ENCODE results near the gene ATXN2. TPM values are rescaled to one million over a fixed set of nuclear protein-coding genes. Genes with fewer than 3 reads are reported as not detected.
A peak's percentile ranks its signal among the peaks of the same experiment; 100 is the strongest.
"Not testable (repeated sequence)": the region's sequence is repeated elsewhere in the genome, so short reads cannot be mapped to it uniquely, and the experiment has no call there.

ATXN2 gene
- total RNA-seq, 2 donors from 2014 or later, result 57.8 to 64.4 TPM

- DNase-seq (ENCODE audit: low spot score), result no peak
- intact Hi-C loops (cut with DNase I), result no loop called here
Measured at GRCh38 chr12:111413442-111414086, 185.6 kb downstream of the ATXN2 start.

- no peak for DNase-seq (ENCODE audit: low spot score)
- intact Hi-C loops (cut with DNase I), result no loop called here
Measured at GRCh38 chr12:111412830-111413441, 186.2 kb downstream of the ATXN2 start.

GRCh38 chr12:111412007-111412829, 186.9 kb downstream of the ATXN2 start:
- DNase-seq (ENCODE audit: low spot score), result no peak
- intact Hi-C loops (cut with DNase I), result no loop called here

- intact Hi-C loops (cut with DNase I), result no loop called here
- no peak for DNase-seq (ENCODE audit: low spot score)
Measured at GRCh38 chr12:111411185-111411764, 187.8 kb downstream of the ATXN2 start.

GRCh38 chr12:111410431-111411184, 188.5 kb downstream of the ATXN2 start:
- intact Hi-C loops (cut with DNase I), result no loop called here
- peak; percentile 81 for DNase-seq (ENCODE audit: low spot score)

GRCh38 chr12:111409780-111410430, 189.2 kb downstream of the ATXN2 start:
- peak; percentile 85 for DNase-seq (ENCODE audit: low spot score)
- intact Hi-C loops (cut with DNase I), result no loop called here

GRCh38 chr12:111409403-111409779, 189.7 kb downstream of the ATXN2 start:
- intact Hi-C loops (cut with DNase I), result no loop called here
- peak; percentile 80 for DNase-seq (ENCODE audit: low spot score)

- no peak for DNase-seq (ENCODE audit: low spot score)
- intact Hi-C loops (cut with DNase I), result no loop called here
Measured at GRCh38 chr12:111408686-111409402, 190.3 kb downstream of the ATXN2 start.

- DNase-seq (ENCODE audit: low spot score), result no peak
- intact Hi-C loops (cut with DNase I), result no loop called here
Measured at GRCh38 chr12:111408116-111408440, 191.0 kb downstream of the ATXN2 start.

- intact Hi-C loops (cut with DNase I), result no loop called here
- DNase-seq (ENCODE audit: low spot score), result no peak
Measured at GRCh38 chr12:111407377-111408115, 191.6 kb downstream of the ATXN2 start.

- intact Hi-C loops (cut with DNase I), result no loop called here
- peak; percentile 88 for DNase-seq (ENCODE audit: low spot score)
Measured at GRCh38 chr12:111406474-111407376, 192.4 kb downstream of the ATXN2 start.

GRCh38 chr12:111405859-111406473, 193.1 kb downstream of the ATXN2 start, which contains the start of gene SH2B3:
Gene SH2B3, plus strand, starts transcription at chr12:111405923. Its CDS starts 12,223 bp downstream, at chr12:111418146.
- no peak for DNase-seq (ENCODE audit: low spot score)
- intact Hi-C loops (cut with DNase I), result no loop called here

- intact Hi-C loops (cut with DNase I), result no loop called here
- peak; percentile 98 for DNase-seq (ENCODE audit: low spot score)
Measured at GRCh38 chr12:111405149-111405858, 193.8 kb downstream of the ATXN2 start.

GRCh38 chr12:111404362-111405148, 194.6 kb downstream of the ATXN2 start:
- intact Hi-C loops (cut with DNase I), result loop anchor here in 1 of 2 donors (5.0 kb wide), 2 partner anchors 48 to 1412 kb away; no protein-coding TSS in a partner anchor
- peak; percentile 82 for DNase-seq (ENCODE audit: low spot score)

- intact Hi-C loops (cut with DNase I), result loop anchor here (2.0 to 5.0 kb wide), 3 partner anchors 26 to 1410 kb away; no protein-coding TSS in a partner anchor
- DNase-seq (ENCODE audit: low spot score), result not testable (repeated sequence)
Measured at GRCh38 chr12:111402490-111402824, 196.7 kb downstream of the ATXN2 start.
